G401 (cell line): ENCODE results near the gene IDI1. TPM values are rescaled to one million over a fixed set of nuclear protein-coding genes. Genes with fewer than 3 reads are reported as not detected.
"Not testable (repeated sequence)": the region's sequence is repeated elsewhere in the genome, so short reads cannot be mapped to it uniquely, and the experiment has no call there.

Experiments
- DNase-seq: peaks from one replicate; pipeline ENCODE4 v3.0.0-alpha.2; 2015; ENCODE audit warnings: low spot score
- in situ Hi-C: cut with HindIII; loops from 2 replicates; pipeline ENCODE4 v1.10.0; 2016; ENCODE audit warnings: low sequenced_read_pairs, mixed read lengths
- total RNA-seq: library from RNA; depleted of rRNA; stranded (reverse); fragments of >200 nt; shearing (Covaris generic); gene quantifications from 2 replicates; pipeline ENCODE4 v1.2.3, GENCODE V29; 2014

The IDI1 gene
- total RNA-seq, 1 experiment from 2014 or later: 134 TPM

DNA sequence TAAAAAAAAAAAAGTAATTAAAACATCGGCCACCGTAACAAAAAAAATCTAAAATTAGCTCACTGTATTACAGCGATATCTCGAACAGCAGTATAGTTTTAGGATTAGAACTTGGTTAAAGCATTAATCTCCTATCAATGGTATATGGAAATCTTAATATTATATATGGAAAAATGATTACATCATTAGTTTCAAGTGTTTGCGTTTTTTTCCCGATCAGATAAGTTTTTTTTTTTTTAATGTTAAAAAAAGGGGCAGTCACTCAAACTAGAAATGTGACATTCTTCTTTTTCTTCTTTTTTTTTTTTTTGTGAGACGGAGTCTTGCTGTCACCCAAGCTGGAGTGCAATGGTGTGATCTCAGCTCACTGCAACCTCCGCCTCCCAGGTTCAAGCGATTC is 7.4 kb downstream of the IDI1 start:
- no peak for DNase-seq
- in situ Hi-C loops: no loop called here

DNA sequence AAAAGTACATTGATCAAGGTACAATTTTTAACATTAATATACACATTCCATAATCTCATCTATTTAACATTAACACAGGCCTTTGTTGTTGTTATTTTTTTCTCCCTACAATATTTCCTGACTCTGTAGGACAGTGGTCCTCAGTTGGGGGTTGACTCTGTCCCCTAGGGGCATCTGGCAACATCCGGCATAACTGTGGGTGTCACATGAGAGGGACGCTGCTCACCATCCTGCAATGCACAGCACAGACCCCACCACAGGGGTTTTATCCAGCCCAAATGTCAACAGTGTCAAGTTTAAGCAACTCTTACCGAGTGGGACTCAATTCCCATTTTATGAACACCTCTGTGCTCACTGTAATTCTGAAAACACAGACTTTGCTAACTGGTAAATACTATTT is 8.8 kb downstream of the IDI1 start:
- in situ Hi-C loops: no loop called here
- no peak for DNase-seq

DNA sequence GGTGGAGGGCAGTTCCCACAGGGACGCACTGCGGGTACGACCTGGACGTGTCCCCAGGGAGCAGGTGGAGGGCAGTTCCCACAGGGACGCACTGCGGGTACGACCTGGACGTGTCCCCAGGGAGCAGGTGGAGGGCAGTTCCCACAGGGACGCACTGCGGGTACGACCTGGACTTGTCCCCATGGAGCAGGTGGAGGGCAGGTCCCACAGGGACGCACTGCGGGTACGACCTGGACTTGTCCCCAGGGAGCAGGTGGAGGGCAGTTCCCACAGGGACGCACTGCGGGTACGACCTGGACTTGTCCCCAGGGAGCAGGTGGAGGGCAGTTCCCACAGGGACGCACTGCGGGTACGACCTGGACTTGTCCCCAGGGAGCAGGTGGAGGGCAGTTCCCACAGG is 10.2 kb downstream of the IDI1 start:
- DNase-seq, in situ Hi-C loops: not testable (repeated sequence)

- in situ Hi-C loops: no loop called here
- DNase-seq: no peak
Observed at GRCh38 chr10:1037098-1037497, 11.8 kb downstream of the IDI1 start.

DNA sequence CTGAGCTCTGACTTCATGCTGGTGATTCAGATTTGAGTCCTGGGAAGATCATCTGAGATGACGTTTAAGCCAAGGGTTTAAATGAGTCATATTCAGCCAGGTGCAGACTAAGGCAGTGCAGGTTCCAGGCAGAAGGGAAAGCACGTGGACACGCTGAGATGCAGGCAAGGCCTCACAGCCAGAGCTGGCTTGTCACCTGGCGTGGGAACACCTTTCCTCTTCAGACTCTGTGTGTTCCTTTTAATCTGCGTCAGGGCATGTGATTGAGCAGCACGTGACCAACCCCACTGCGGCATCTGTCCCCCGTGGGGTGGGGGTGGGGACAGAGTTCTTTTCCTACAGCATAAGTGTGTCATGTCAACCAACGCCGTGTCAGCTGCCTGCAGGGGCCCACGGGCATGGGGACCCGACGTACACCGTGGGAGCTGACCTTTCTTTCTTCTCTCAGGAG is 12.6 kb downstream of the IDI1 start:
- DNase-seq: no peak
- in situ Hi-C loops: no loop called here

DNA sequence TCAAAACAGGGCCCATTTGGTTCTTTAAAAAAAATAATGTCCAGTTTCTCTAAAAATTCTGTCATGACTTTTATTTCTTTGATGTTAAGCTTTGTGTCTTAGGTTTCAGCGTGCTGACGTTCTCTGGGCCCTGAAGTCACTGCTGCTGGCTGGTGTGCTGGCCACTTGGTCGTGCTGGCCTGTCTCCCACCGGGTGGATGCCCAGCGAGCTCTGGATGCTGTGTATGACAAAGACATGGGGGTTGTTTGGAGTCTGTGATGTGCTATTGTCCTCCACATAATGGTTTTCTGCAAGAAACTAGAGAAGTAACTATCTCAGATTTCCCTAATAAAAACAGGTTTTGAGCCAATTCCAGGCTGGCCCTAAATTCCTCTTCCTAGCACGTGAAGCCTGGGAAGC is 13.7 kb downstream of the IDI1 start:
- no peak for DNase-seq
- in situ Hi-C loops: no loop called here

DNA sequence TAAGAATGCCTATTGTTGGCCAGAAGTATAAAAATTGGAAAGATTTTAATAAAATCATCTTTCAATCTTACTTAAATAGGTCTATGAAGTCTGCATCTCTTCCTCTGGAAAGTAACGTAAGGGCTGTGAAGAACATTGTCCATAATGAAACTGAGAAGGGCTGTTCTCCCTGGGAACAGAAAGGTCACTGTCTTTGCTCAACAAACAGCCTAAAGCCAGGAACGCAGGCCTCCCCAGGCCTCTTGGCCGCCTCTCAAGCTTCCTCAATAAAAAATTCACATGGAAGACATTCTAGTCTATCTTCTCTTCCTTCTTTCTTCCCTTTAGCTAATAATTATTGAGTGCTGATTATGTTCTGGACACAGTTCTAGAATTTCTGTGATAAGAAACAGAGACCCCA is 14.2 kb downstream of the IDI1 start:
- in situ Hi-C loops: no loop called here

GRCh38 chr10:1033601-1034000 is 15.3 kb downstream of the IDI1 start:
- in situ Hi-C loops: no loop called here
- DNase-seq: no peak

More for the DNA sequence above, 14.2 kb downstream of the IDI1 start:
- DNase-seq: no peak

DNA sequence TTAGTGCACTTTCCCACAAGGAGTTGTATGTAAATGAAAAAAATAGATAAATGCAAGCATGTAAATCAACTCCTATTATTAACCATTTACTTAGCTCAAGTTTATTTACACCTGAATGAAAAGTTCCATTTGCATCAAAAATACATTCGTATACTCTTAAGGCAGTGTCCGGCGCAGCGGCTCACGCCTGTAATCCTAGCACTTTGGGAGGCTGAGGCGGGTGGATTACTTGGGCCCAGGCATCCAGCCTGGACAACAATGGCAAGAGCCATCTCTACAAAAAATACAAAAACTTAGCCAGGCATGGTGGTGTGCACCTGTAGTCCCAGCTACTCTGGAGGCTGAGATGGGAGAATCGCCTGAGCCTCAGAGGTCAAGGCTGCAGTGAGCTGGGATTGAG is 19.1 kb downstream of the IDI1 start:
- in situ Hi-C loops: no loop called here
- no peak for DNase-seq

GRCh38 chr10:1026578-1026977 is 22.3 kb downstream of the IDI1 start:
- in situ Hi-C loops: no loop called here
- no peak for DNase-seq

DNA sequence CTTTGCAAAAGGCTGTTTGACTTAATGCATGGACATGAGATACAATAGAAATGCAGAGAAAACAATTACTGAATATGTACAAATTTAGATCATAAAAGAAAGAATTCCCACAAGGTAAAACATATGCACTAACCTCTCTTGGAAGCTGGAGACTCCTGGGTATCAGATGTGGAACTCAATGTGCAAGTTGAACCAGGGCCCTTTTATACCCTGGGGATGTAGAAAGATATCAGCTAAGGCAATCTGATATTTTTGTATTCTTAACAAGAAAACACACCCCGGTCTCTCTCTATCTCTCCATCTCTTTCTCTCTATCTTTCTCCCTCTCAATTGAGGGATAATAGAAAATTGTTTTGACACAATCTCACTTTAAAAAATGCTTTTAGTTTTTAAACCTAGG is 23.2 kb downstream of the IDI1 start, which contains the start of gene IDI2:
IDI2 (minus strand) TSS at position 177 of the 400 bp plus-strand sequence. CDS start 1,136 bp downstream, outside the sequence.
- in situ Hi-C loops: no loop called here
- DNase-seq: no peak

DNA sequence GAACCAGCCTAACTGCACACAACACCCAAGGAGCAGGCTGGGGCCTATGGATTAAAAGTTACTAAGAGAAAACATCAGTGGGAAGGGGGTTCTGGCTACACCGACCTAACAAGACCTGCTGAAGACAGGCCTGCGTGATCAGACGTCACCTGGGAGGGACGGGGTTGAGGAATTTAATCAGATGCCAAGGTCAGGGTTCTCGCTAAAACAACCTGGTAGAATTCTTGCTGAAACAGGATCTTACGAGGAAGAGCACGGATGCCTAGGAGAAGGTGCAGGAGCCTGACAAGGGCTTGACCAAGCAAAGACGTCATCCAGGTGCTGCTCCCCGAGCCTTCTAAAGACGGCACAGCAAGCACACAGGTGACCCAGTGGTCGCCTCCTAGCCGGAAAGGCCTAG is 24.8 kb downstream of the IDI1 start:
- in situ Hi-C loops: no loop called here
- no peak for DNase-seq

GRCh38 chr10:1022413-1022812 is 26.5 kb downstream of the IDI1 start:
- DNase-seq: peak; percentile 93
- in situ Hi-C loops: no loop called here

DNA sequence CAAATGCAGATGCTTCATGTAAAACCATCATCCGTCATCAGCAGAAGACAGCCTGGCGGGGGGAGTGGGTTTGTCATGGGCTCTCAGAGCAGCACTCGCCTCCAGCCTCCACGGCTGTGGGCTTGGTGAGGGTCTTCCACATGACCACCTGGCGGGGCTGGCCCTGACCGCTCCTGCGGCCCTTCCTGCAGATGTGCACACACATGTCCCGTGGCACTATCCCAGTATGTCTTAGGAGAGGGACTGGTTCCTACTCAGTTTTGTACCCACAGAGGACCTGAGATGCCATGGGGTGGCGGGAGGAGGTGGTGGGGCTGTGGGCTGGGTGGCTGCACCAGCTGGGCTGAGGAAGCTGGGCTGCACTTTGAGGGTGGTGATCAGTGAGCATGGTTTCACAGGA is 28.0 kb downstream of the IDI1 start:
- in situ Hi-C loops: no loop called here
- no peak for DNase-seq

GRCh38 chr10:1020460-1020859 is 28.5 kb downstream of the IDI1 start:
- in situ Hi-C loops: no loop called here
- no peak for DNase-seq

- in situ Hi-C loops: no loop called here
- no peak for DNase-seq
Observed at GRCh38 chr10:1019362-1019761, 29.6 kb downstream of the IDI1 start.

- in situ Hi-C loops: no loop called here
- DNase-seq: no peak
Observed at GRCh38 chr10:1015688-1016087, 33.2 kb downstream of the IDI1 start.

- no peak for DNase-seq
- in situ Hi-C loops: no loop called here
Observed at GRCh38 chr10:1011696-1012095, 37.2 kb downstream of the IDI1 start.

DNA sequence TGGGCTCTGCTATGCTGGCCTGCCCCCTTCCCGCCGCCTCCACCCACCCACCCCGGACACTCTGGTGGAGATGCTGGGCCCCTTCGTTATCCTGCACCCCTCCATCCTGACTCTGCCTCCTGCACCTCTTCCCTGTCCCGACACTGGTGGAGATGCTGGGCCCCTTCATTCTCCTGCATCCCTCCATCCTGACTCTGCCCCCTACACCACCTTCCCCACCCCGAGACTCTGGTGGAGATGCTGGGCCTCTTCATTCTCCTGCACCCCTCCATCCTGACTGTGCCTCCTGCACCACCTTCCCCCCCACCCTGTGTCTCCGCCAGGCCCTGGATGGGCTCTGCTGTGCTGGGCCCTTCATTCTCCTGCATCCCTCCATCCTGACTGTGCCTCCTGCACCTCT is 38.2 kb downstream of the IDI1 start:
- in situ Hi-C loops: no loop called here
- no peak for DNase-seq

GRCh38 chr10:1009947-1010346 is 39.0 kb downstream of the IDI1 start:
- DNase-seq, in situ Hi-C loops: not testable (repeated sequence)

DNA sequence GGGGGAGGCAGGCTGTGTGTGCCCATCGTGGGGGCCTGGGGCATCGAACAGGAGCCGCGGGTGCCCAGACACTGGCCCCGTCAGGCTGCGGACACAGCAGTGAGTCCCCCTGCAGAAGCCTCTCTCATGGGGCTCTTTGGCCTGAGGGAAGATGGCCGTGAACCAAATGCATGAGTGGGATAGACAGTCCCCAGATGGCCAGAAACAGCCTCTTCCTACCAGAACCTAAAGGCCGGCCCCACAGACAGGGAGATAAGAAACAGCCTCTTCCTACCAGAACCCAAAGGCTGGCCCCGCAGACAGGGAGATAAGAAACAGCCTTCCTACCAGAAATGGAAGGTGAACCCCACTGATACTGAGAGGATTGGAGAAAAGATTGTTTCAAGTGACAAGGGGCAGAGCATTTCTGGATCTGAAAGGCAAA is 39.8 kb downstream of the IDI1 start:
- in situ Hi-C loops: no loop called here
- no peak for DNase-seq

- in situ Hi-C loops: no loop called here
- DNase-seq: no peak
Observed at GRCh38 chr10:1007583-1007982, 41.3 kb downstream of the IDI1 start.
